ENCODE data around the gene TMEM126A. TPM values are rescaled to one million over a fixed set of nuclear protein-coding genes. Genes with fewer than 3 reads are reported as not detected.

TMEM126A gene
- total and polyA plus RNA-seq, 2 of the 13 experiments (the other 11 are each of a cell fraction or from before 2014, with no cell fraction given) = 59.5 to 66.9 TPM

- TF ChIP-seq ZNF407 (CRISPR knock-in tag; IDR thresholded peaks at IDR 0.05; ENCODE audit: not compliant biosample characterization) = no peak
- TF ChIP-seq IRF1 (CRISPR knock-in tag; IDR thresholded peaks at IDR 0.05; ENCODE audit: low read depth) = no peak
- TF ChIP-seq ZIK1 (CRISPR knock-in tag; IDR thresholded peaks at IDR 0.05; ENCODE audit: borderline replicate concordance, low read depth) = peak; percentile 83; the same call in 1 of the 2 replicates
- TF ChIP-seq CAMTA2 (CRISPR knock-in tag; IDR thresholded peaks at IDR 0.05; ENCODE audit: borderline replicate concordance) = peak; percentile 47; the same call in 1 of the 2 replicates
- TF ChIP-seq EHMT2 (IDR thresholded peaks at IDR 0.05; ENCODE audit: borderline replicate concordance, low read depth, low read length) = no peak
- TF ChIP-seq ZNF609 (CRISPR knock-in tag; IDR thresholded peaks at IDR 0.05; ENCODE audit: borderline replicate concordance) = peak; percentile 51; the same call in 1 of the 2 replicates
- no peak for TF ChIP-seq ZNF24 (IDR thresholded peaks at IDR 0.05)
- TF ChIP-seq ZBTB7A (CRISPR knock-in tag; IDR thresholded peaks at IDR 0.05) = no peak
- no peak for TF ChIP-seq ZNF296 (CRISPR knock-in tag; conservative IDR thresholded peaks at IDR 0.05)
- peak; percentile 66; the same call in 1 of the 2 replicates for TF ChIP-seq TBX3 (IDR thresholded peaks at IDR 0.05; ENCODE audit: borderline replicate concordance)
- TF ChIP-seq POLR2G (IDR thresholded peaks at IDR 0.05; ENCODE audit: low read depth, low read length) = peak; percentile 85
- TF ChIP-seq ZNF354B (CRISPR knock-in tag; IDR thresholded peaks at IDR 0.05) = 0 out of 2 replicates have a peak, but pooled peaks have one; percentile 24
- TF ChIP-seq KDM1A (CRISPR knock-in tag; IDR thresholded peaks at IDR 0.05) = no peak
- TF ChIP-seq TOPORS (CRISPR knock-in tag; IDR thresholded peaks at IDR 0.05) = peak; percentile 64; the same call in 1 of the 2 replicates
- 0 out of 2 replicates have a peak, but pooled peaks have one; percentile 7 for TF ChIP-seq JUN (CRISPR knock-in tag; IDR thresholded peaks at IDR 0.05)
Observed at GRCh38 chr11:85627998-85628770, 19.6 kb upstream of the TMEM126A start, which contains the start of gene TMEM126B (continued).

All from HepG2 (cell line).